ENCODE results near the gene ASTL. TPM values are rescaled to one million over a fixed set of nuclear protein-coding genes. Genes with fewer than 3 reads are reported as not detected.

The ASTL gene
- total RNA-seq, 4 donors from 2014 or later, result not detected

DNA sequence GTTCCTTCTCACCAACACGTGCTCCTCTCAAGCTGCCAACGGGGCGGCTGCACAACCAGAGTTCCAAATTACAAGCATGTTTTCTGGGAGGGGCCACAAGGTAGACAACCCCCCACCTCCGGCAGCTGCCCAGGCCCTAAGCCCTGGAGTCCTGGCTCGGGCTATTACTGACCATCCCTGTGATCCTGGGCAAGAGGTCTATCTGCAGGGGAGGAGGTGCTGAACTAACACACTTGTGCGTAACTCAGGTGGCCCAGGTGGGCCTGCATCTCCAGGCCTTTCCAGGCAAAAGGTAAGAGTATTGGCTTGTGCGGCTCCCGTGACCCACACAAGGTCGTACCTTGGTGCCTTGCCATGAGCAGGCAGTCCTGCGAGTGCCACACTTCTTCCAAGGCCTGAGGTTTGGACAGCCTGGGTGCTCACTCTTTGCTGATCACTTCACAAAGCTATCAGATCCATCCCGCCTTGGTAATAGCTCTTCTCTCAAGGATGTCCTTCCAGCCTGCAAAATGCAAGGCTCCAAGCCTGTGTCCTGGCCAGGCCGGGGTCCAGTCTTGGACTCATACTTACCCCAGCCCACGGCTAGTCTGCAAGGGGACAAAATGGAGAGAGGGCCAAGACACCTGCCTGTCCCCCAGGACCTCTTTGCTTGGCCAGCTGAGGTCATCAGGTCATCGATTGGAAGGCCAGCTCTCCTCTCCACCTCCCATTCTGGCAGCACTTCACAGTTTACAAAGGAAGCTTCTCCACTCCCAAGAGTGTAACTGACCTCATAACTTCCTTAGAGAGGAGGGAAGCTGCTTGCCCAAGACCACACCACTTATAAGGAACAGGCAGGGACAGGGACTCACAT lies 55.9 kb downstream of the ASTL start:
- no peak for DNase-seq

GRCh38 chr2:96081042-96081441 lies 57.3 kb downstream of the ASTL start:
- Histone ChIP-seq H3K27me3 (no peaks in the 10 kb centered on the region), H3K4me3 (no peak overlapping the region), H3K4me1 (peaks cover 7 to 18% of the 10 kb centered on the region in 2 donors), H3K36me3 (no peaks in the 10 kb centered on the region), H3K9me3 (peaks cover 0 to 4% (median 0%) of the 10 kb centered on the region in 3 donors), H3K27ac (no peak overlapping the region)
- ATAC-seq, result no peak
- DNase-seq, result no peak
- in situ Hi-C loops (cut with MboI; ENCODE audit: low sequenced_read_pairs in 4 of 4) (no loop called here), intact Hi-C loops (cut with DNase I; ENCODE audit: low total_unique reads) (no loop called here)
- TF ChIP-seq CTCF (IDR thresholded peaks at IDR 0.05 in 4 of 5, conservative IDR thresholded peaks at IDR 0.05 in 1 of 5) (no peak), POLR2A (IDR thresholded peaks at IDR 0.05) (no peak)

More for the DNA sequence above, 55.9 kb downstream of the ASTL start:
- no peak overlapping the region for H3K4me3 ChIP-seq
- H3K4me1 ChIP-seq, result peaks cover 7 to 18% of the 10 kb centered on the region in 2 donors
- peak; percentile 49 to 78 for ATAC-seq
- peak overlapping the region; percentile 27 to 77 (median 71) for H3K27ac ChIP-seq
- in situ Hi-C loops (cut with MboI; ENCODE audit: low sequenced_read_pairs in 4 of 4), result no loop called here
- no peaks in the 10 kb centered on the region for H3K27me3 ChIP-seq
- H3K36me3 ChIP-seq, result no peaks in the 10 kb centered on the region
- TF ChIP-seq POLR2A (IDR thresholded peaks at IDR 0.05) (no peak), CTCF (IDR thresholded peaks at IDR 0.05 in 4 of 5, conservative IDR thresholded peaks at IDR 0.05 in 1 of 5) (no peak)
- intact Hi-C loops (cut with DNase I; ENCODE audit: low total_unique reads), result no loop called here
- H3K9me3 ChIP-seq, result no peaks in the 10 kb centered on the region

- H3K36me3 ChIP-seq, result no peaks in the 10 kb centered on the region
- DNase-seq (no peak), ATAC-seq (no peak)
- H3K27ac ChIP-seq, result no peak overlapping the region
- H3K4me1 ChIP-seq, result no peaks in the 10 kb centered on the region
- in situ Hi-C loops (cut with MboI; ENCODE audit: low sequenced_read_pairs in 4 of 4) (no loop called here), intact Hi-C loops (cut with DNase I; ENCODE audit: low total_unique reads) (no loop called here)
- no peak overlapping the region for H3K4me3 ChIP-seq
- peaks cover 0 to 4% (median 0%) of the 10 kb centered on the region in 3 donors for H3K9me3 ChIP-seq
- H3K27me3 ChIP-seq, result no peaks in the 10 kb centered on the region
- no peak for TF ChIP-seq POLR2A (IDR thresholded peaks at IDR 0.05)
- TF ChIP-seq CTCF (IDR thresholded peaks at IDR 0.05 in 4 of 5, conservative IDR thresholded peaks at IDR 0.05 in 1 of 5), result no peak
Observed at GRCh38 chr2:96075199-96075771, 63.0 kb downstream of the ASTL start.

- intact Hi-C loops (cut with DNase I; ENCODE audit: low total_unique reads), result no loop called here
- H3K27me3 ChIP-seq, result no peaks in the 10 kb centered on the region
- no peaks in the 10 kb centered on the region for H3K36me3 ChIP-seq
- H3K9me3 ChIP-seq, result peaks cover 0 to 4% (median 0%) of the 10 kb centered on the region in 3 donors
- TF ChIP-seq POLR2A (IDR thresholded peaks at IDR 0.05) (no peak), CTCF (IDR thresholded peaks at IDR 0.05 in 4 of 5, conservative IDR thresholded peaks at IDR 0.05 in 1 of 5) (no peak)
- no peak overlapping the region for H3K27ac ChIP-seq
- no peak for DNase-seq
- H3K4me3 ChIP-seq, result no peak overlapping the region
- no peaks in the 10 kb centered on the region for H3K4me1 ChIP-seq
- in situ Hi-C loops (cut with MboI; ENCODE audit: low sequenced_read_pairs in 4 of 4), result loop anchor here in 1 of 4 donors (25.0 kb wide), 1 partner anchor 1613 kb away; no protein-coding TSS in a partner anchor
- ATAC-seq, result no peak
Observed at GRCh38 chr2:96074156-96074555, 64.1 kb downstream of the ASTL start.

All from gastrocnemius medialis (tissue), 4 donors.